CD4-positive, alpha-beta memory T cell (primary cell): ENCODE measurements around the gene ANKRD33B. TPM values are rescaled to one million over a fixed set of nuclear protein-coding genes. Genes with fewer than 3 reads are reported as not detected.
A peak's percentile ranks its signal among the peaks of the same experiment; 100 is the strongest.

Experiments
- CTCF ChIA-PET: fragments of 350-600 bp; sonication (Branson Sonifier 250); formaldehyde crosslinking; loops from one replicate; lab custom pipeline; 2021; ENCODE audit warnings: inconsistent platforms; ENCODE audit not compliant: partially characterized antibody; lab: Charles Lee
- POLR2A ChIA-PET: fragments of 350-600 bp; sonication (Branson Sonifier 250); formaldehyde crosslinking; loops from one replicate; lab custom pipeline; 2021; ENCODE audit not compliant: partially characterized antibody; lab: Charles Lee
- DNase-seq, 5 donors: peaks; one replicate each; pipeline versions ENCODE4 v3.0.0 to v3.0.0-alpha.2; 2020 to 2022; ENCODE audit warnings: mixed read lengths in 1 of 5
- H3K27ac ChIP-seq: one replicate; pipeline ENCODE4 v1.7.0; 2013; ENCODE audit warnings: low read depth, low read length
- H3K27me3 ChIP-seq: 2 replicates; pipeline ENCODE4 v1.7.0; 2013; ENCODE audit warnings: mild to moderate bottlenecking, low read length, moderate library complexity; ENCODE audit not compliant: insufficient read depth
- H3K36me3 ChIP-seq: 2 replicates; pipeline ENCODE4 v1.7.0; 2013; ENCODE audit warnings: mild to moderate bottlenecking, low read length, moderate library complexity; ENCODE audit not compliant: insufficient read depth
- H3K4me1 ChIP-seq: 2 replicates; pipeline ENCODE4 v1.7.0; 2013; ENCODE audit warnings: mild to moderate bottlenecking, low read length, moderate library complexity; ENCODE audit not compliant: insufficient read depth
- H3K4me3 ChIP-seq, 2 donors: one replicate each; pipeline ENCODE4 v1.7.0; 2013; ENCODE audit warnings: low read length in 2 of 2, mild to moderate bottlenecking in 1 of 2
- H3K9me3 ChIP-seq, 2 donors: one replicate each; pipeline ENCODE4 v1.7.0; 2013; ENCODE audit warnings: low read length in 2 of 2, control low read depth in 1 of 2; ENCODE audit not compliant: control insufficient read depth in 1 of 2
- H3K27ac Mint-ChIP-seq, 7 donors: one replicate each; pipeline ENCODE4 v1.8.0; 2020 to 2021; ENCODE audit warnings: mixed read lengths in 7 of 7, mild to moderate bottlenecking in 6 of 7, inconsistent platforms in 3 of 7, moderate library complexity in 3 of 7
- H3K27me3 Mint-ChIP-seq, 2 donors: one replicate each; pipeline ENCODE4 v1.8.0; 2020 to 2021; ENCODE audit warnings: mixed read lengths in 2 of 2
- H3K36me3 Mint-ChIP-seq, 2 donors: one replicate each; pipeline ENCODE4 v1.8.0; 2020 to 2021; ENCODE audit warnings: mixed read lengths in 2 of 2, inconsistent platforms in 1 of 2, mild to moderate bottlenecking in 1 of 2
- H3K4me1 Mint-ChIP-seq, 4 donors: one replicate each; pipeline ENCODE4 v1.8.0; 2020 to 2021; ENCODE audit warnings: mixed read lengths in 4 of 4, mild to moderate bottlenecking in 1 of 4
- H3K4me3 Mint-ChIP-seq, 8 donors: one replicate each; pipeline ENCODE4 v1.8.0; 2020 to 2021; ENCODE audit warnings: mixed read lengths in 8 of 8, mild to moderate bottlenecking in 7 of 8, moderate library complexity in 6 of 8, inconsistent platforms in 3 of 8
- H3K9me3 Mint-ChIP-seq, 8 donors: one replicate each; pipeline ENCODE4 v1.8.0; 2020 to 2021; ENCODE audit warnings: mixed read lengths in 8 of 8, mild to moderate bottlenecking in 5 of 8, inconsistent platforms in 3 of 8, moderate library complexity in 1 of 8
- intact Hi-C: fragments of 100-400 bp; cut with micrococcal nuclease; formaldehyde crosslinking; loops from one replicate; pipeline ENCODE4 v1.15.1; 2023
- polyA plus RNA-seq, 2 donors: library from polyadenylated mRNA; unstranded; fragments of 300-500 nt; fragmentation: Illumina TruSeq; gene quantifications; one replicate each; pipeline ENCODE4 v1.2.3, GENCODE V29; 2021
- total RNA-seq, 2 experiments: library from RNA; stranded (reverse); gene quantifications; one replicate each; pipeline ENCODE4 v1.2.3, GENCODE V29; 2021

The ANKRD33B gene
- total and polyA plus RNA-seq, 4 experiments from 2014 or later = 0.05 to 2.3 (median 1.2) TPM

- no peak for DNase-seq
- no peak overlapping the region for H3K27ac Mint-ChIP-seq
- CTCF ChIA-PET = no interaction called here
These were observed 92.3 kb downstream of the ANKRD33B start for GRCh38 chr5:10655972-10656830.

GRCh38 chr5:10658265-10658664 is 94.4 kb downstream of the ANKRD33B start:
- intact Hi-C loops = no loop called here
- Mint-ChIP-seq H3K4me3 (no peak overlapping the region), H3K27ac (no peak overlapping the region), H3K36me3 (no peaks in the 10 kb centered on the region), H3K9me3 (peaks cover 0 to 4% (median 0%) of the 10 kb centered on the region in 8 donors), H3K27me3 (no peaks in the 10 kb centered on the region), H3K4me1 (no peaks in the 10 kb centered on the region)
- ChIA-PET CTCF (interaction anchor here (0.6 kb wide), 1 partner anchor 31 kb away, joined by 4 read pairs; no protein-coding TSS in a partner anchor), POLR2A (no interaction called here)
- Histone ChIP-seq H3K27me3 (no peaks in the 10 kb centered on the region), H3K9me3 (no peaks in the 10 kb centered on the region), H3K27ac (no peak overlapping the region), H3K4me3 (no peak overlapping the region), H3K36me3 (no peaks in the 10 kb centered on the region), H3K4me1 (no peaks in the 10 kb centered on the region)
- no peak for DNase-seq

More at GRCh38 chr5:10655972-10656830, 92.3 kb downstream of the ANKRD33B start:
- Mint-ChIP-seq H3K36me3 (no peaks in the 10 kb centered on the region), H3K4me1 (no peaks in the 10 kb centered on the region), H3K27me3 (no peaks in the 10 kb centered on the region), H3K9me3 (peaks cover 0 to 4% (median 0%) of the 10 kb centered on the region in 8 donors), H3K4me3 (no peak overlapping the region)
- Histone ChIP-seq H3K36me3 (no peaks in the 10 kb centered on the region), H3K4me3 (no peak overlapping the region), H3K27me3 (no peaks in the 10 kb centered on the region), H3K9me3 (no peaks in the 10 kb centered on the region), H3K4me1 (no peaks in the 10 kb centered on the region), H3K27ac (no peak overlapping the region)
- intact Hi-C loops = no loop called here
- POLR2A ChIA-PET = no interaction called here

GRCh38 chr5:10660135-10660534 is 96.3 kb downstream of the ANKRD33B start:
- ChIA-PET CTCF (no interaction called here), POLR2A (no interaction called here)
- no peaks in the 10 kb centered on the region for H3K4me1 Mint-ChIP-seq
- H3K27me3 Mint-ChIP-seq = peaks cover 0 to 1% of the 10 kb centered on the region in 2 donors
- intact Hi-C loops = no loop called here
- H3K4me3 ChIP-seq = no peak overlapping the region
- no peak overlapping the region for H3K27ac ChIP-seq
- H3K9me3 Mint-ChIP-seq = peaks cover 0 to 4% (median 0%) of the 10 kb centered on the region in 8 donors
- DNase-seq = no peak
- no peaks in the 10 kb centered on the region for H3K27me3 ChIP-seq
- no peaks in the 10 kb centered on the region for H3K36me3 ChIP-seq
- H3K36me3 Mint-ChIP-seq = no peaks in the 10 kb centered on the region
- no peaks in the 10 kb centered on the region for H3K4me1 ChIP-seq
- H3K27ac Mint-ChIP-seq = no peak overlapping the region
- no peaks in the 10 kb centered on the region for H3K9me3 ChIP-seq
- no peak overlapping the region for H3K4me3 Mint-ChIP-seq

GRCh38 chr5:10660720-10661387 is 97.0 kb downstream of the ANKRD33B start:
- H3K4me3 Mint-ChIP-seq = no peak overlapping the region
- peaks cover 0 to 1% of the 10 kb centered on the region in 2 donors for H3K27me3 Mint-ChIP-seq
- Histone ChIP-seq H3K27me3 (no peaks in the 10 kb centered on the region), H3K36me3 (no peaks in the 10 kb centered on the region), H3K4me3 (no peak overlapping the region), H3K9me3 (no peaks in the 10 kb centered on the region), H3K27ac (no peak overlapping the region), H3K4me1 (no peaks in the 10 kb centered on the region)
- H3K4me1 Mint-ChIP-seq = no peaks in the 10 kb centered on the region
- H3K9me3 Mint-ChIP-seq = peaks cover 0 to 4% (median 0%) of the 10 kb centered on the region in 8 donors
- H3K27ac Mint-ChIP-seq = no peak overlapping the region
- CTCF ChIA-PET = no interaction called here
- no peaks in the 10 kb centered on the region for H3K36me3 Mint-ChIP-seq
- POLR2A ChIA-PET = no interaction called here
- intact Hi-C loops = no loop called here
- no peak for DNase-seq

- ChIA-PET POLR2A (no interaction called here), CTCF (no interaction called here)
- Mint-ChIP-seq H3K4me1 (no peaks in the 10 kb centered on the region), H3K4me3 (no peak overlapping the region), H3K9me3 (peaks cover 0 to 4% (median 0%) of the 10 kb centered on the region in 8 donors), H3K27me3 (peaks cover 0 to 1% of the 10 kb centered on the region in 2 donors), H3K36me3 (no peaks in the 10 kb centered on the region), H3K27ac (no peak overlapping the region)
- intact Hi-C loops = no loop called here
- no peaks in the 10 kb centered on the region for H3K4me1 ChIP-seq
- H3K9me3 ChIP-seq = no peaks in the 10 kb centered on the region
- no peak for DNase-seq
- H3K4me3 ChIP-seq = no peak overlapping the region
- no peaks in the 10 kb centered on the region for H3K27me3 ChIP-seq
- H3K27ac ChIP-seq = no peak overlapping the region
- no peaks in the 10 kb centered on the region for H3K36me3 ChIP-seq
These were observed 97.5 kb downstream of the ANKRD33B start for GRCh38 chr5:10661401-10661800.

GRCh38 chr5:10662083-10662482 is 98.2 kb downstream of the ANKRD33B start:
- no peak overlapping the region for H3K27ac Mint-ChIP-seq
- no peaks in the 10 kb centered on the region for H3K4me1 Mint-ChIP-seq
- CTCF ChIA-PET = no interaction called here

GRCh38 chr5:10662661-10663488 is 99.0 kb downstream of the ANKRD33B start:
- Mint-ChIP-seq H3K4me1 (no peaks in the 10 kb centered on the region), H3K36me3 (no peaks in the 10 kb centered on the region), H3K27ac (peak overlapping the region in 1 of 7 donors; percentile 18), H3K4me3 (no peak overlapping the region), H3K27me3 (peaks cover 0 to 1% of the 10 kb centered on the region in 2 donors), H3K9me3 (peaks cover 0 to 4% (median 0%) of the 10 kb centered on the region in 8 donors)
- H3K36me3 ChIP-seq = no peaks in the 10 kb centered on the region
- ChIA-PET CTCF (no interaction called here), POLR2A (no interaction called here)
- H3K27me3 ChIP-seq = no peaks in the 10 kb centered on the region
- DNase-seq = no peak
- H3K9me3 ChIP-seq = no peaks in the 10 kb centered on the region
- no peak overlapping the region for H3K27ac ChIP-seq
- H3K4me1 ChIP-seq = no peaks in the 10 kb centered on the region
- H3K4me3 ChIP-seq = no peak overlapping the region
- intact Hi-C loops = no loop called here

More at GRCh38 chr5:10662083-10662482, 98.2 kb downstream of the ANKRD33B start:
- DNase-seq = no peak
- Mint-ChIP-seq H3K27me3 (peaks cover 0 to 1% of the 10 kb centered on the region in 2 donors), H3K4me3 (no peak overlapping the region), H3K9me3 (peaks cover 0 to 4% (median 0%) of the 10 kb centered on the region in 8 donors), H3K36me3 (no peaks in the 10 kb centered on the region)
- H3K27me3 ChIP-seq = no peaks in the 10 kb centered on the region
- no peaks in the 10 kb centered on the region for H3K9me3 ChIP-seq
- H3K4me1 ChIP-seq = no peaks in the 10 kb centered on the region
- intact Hi-C loops = no loop called here
- POLR2A ChIA-PET = no interaction called here
- H3K36me3 ChIP-seq = no peaks in the 10 kb centered on the region
- no peak overlapping the region for H3K4me3 ChIP-seq
- H3K27ac ChIP-seq = no peak overlapping the region
